Ovary (tissue), 3 donors: Measurements from ENCODE around the gene EHMT1.

Source experiments
- EP300 ChIP-seq: sonication (generic); formaldehyde crosslinking; IDR thresholded peaks from one replicate; pipeline ENCODE4 v1.6.1; 2017; ENCODE audit warnings: antibody characterized with exemption
- TF ChIP-seq, protein P1 (sequence below), 3 donors: fragments of 450-650 bp in 2 of 3; fragments of 200-600 bp in 1 of 3; IDR thresholded peaks; one replicate each; pipeline versions ENCODE4 v1.5.1 to v1.8.0; 2016 to 2022; ENCODE audit warnings: antibody characterized with exemption in 3 of 3, mild to moderate bottlenecking in 1 of 3
- donor health status: DM: no; HTN: no; CAD: no.

DNA sequence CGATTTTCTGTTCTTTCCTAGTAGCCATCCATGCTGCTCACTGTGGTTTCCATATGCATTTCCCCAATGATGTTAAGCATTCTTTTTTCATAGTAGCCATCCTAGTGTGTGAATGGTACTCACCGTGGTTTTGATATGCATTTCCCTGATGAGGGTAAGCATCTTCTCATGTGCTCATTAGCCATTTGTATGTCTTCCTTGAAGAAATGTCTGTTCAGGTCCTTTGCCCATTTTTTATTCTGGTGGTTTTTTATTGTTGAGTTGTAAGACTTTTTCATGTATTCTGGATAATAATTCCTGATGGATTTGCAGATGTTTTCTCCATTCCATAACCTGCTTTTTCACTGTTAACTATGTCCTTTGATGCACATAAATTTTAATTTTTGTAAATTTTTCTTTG, 108.0 kb downstream of the EHMT1 start:
- TF ChIP-seq, protein P1, sequence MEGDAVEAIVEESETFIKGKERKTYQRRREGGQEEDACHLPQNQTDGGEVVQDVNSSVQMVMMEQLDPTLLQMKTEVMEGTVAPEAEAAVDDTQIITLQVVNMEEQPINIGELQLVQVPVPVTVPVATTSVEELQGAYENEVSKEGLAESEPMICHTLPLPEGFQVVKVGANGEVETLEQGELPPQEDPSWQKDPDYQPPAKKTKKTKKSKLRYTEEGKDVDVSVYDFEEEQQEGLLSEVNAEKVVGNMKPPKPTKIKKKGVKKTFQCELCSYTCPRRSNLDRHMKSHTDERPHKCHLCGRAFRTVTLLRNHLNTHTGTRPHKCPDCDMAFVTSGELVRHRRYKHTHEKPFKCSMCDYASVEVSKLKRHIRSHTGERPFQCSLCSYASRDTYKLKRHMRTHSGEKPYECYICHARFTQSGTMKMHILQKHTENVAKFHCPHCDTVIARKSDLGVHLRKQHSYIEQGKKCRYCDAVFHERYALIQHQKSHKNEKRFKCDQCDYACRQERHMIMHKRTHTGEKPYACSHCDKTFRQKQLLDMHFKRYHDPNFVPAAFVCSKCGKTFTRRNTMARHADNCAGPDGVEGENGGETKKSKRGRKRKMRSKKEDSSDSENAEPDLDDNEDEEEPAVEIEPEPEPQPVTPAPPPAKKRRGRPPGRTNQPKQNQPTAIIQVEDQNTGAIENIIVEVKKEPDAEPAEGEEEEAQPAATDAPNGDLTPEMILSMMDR (IDR thresholded peaks at IDR 0.05) = no peak
- no peak for TF ChIP-seq EP300
